PC-9 (cell line): Measurements from ENCODE around the gene GMPS. TPM values are rescaled to one million over a fixed set of nuclear protein-coding genes. Genes with fewer than 3 reads are reported as not detected.

Experiments used
- BruUV-seq: library from RNA; stranded (reverse); fragments of 400-500 nt; replicated peaks from 2 replicates; lab custom pipeline; 2021; lab: Mats Ljungman, UMichigan
- CTCF ChIA-PET: fragments of 300-600 bp; sonication (Branson Sonifier 250); formaldehyde crosslinking; loops from one replicate; lab custom pipeline; 2022; ENCODE audit warnings: antibody characterized with exemption; lab: Charles Lee
- POLR2A ChIA-PET: fragments of 300-600 bp; sonication (Branson Sonifier 250); formaldehyde crosslinking; loops from one replicate; lab custom pipeline; 2022; ENCODE audit warnings: antibody characterized with exemption; ENCODE audit not compliant: unreplicated experiment; lab: Charles Lee
- DNase-seq, 2 experiments: peaks; one replicate each; pipeline versions ENCODE4 v3.0.0 to v3.0.0-alpha.2; 2015 to 2022; ENCODE audit warnings: mixed read lengths in 1 of 2
- H2AFZ ChIP-seq: fragments of 200-600 bp; sonication (generic); 2 replicates; pipeline ENCODE4 v1.8.1; 2017; ENCODE audit warnings: antibody characterized with exemption
- H3F3A ChIP-seq: fragments of 200-600 bp; sonication (generic); 2 replicates; pipeline ENCODE4 v1.8.1; 2017; ENCODE audit warnings: antibody characterized with exemption, mild to moderate bottlenecking, low read depth; ENCODE audit not compliant: insufficient read depth
- H3K27ac ChIP-seq: fragments of 200-600 bp; sonication (generic); 2 replicates; pipeline ENCODE4 v1.6.1; 2016; ENCODE audit warnings: mixed run types
- H3K27me3 ChIP-seq: fragments of 200-600 bp; sonication (generic); 2 replicates; pipeline ENCODE4 v1.6.1; 2016; ENCODE audit warnings: low read depth, mixed run types; ENCODE audit not compliant: insufficient read depth
- H3K36me3 ChIP-seq: fragments of 200-600 bp; sonication (generic); 2 replicates; pipeline ENCODE4 v1.6.1; 2016; ENCODE audit warnings: low read depth, mixed run types
- H3K4me1 ChIP-seq: fragments of 200-600 bp; sonication (generic); replicated peaks from 2 replicates; pipeline ENCODE4 v1.6.1; 2016; ENCODE audit warnings: mixed run types; ENCODE audit not compliant: insufficient read depth
- H3K4me2 ChIP-seq: fragments of 200-600 bp; sonication (generic); 2 replicates; pipeline ENCODE4 v1.6.1; 2017; ENCODE audit warnings: mixed run types
- H3K4me3 ChIP-seq: fragments of 200-600 bp; sonication (generic); 2 replicates; pipeline ENCODE4 v1.6.1; 2016; ENCODE audit warnings: mixed run types
- H3K79me2 ChIP-seq: fragments of 200-600 bp; sonication (generic); 2 replicates; pipeline ENCODE4 v1.6.1; 2017; ENCODE audit warnings: low read depth, mixed run types
- H3K9me2 ChIP-seq: fragments of 200-600 bp; sonication (generic); 2 replicates; pipeline ENCODE4 v1.8.1; 2017; ENCODE audit warnings: mild to moderate bottlenecking; ENCODE audit not compliant: insufficient read depth
- H3K9me3 ChIP-seq: fragments of 200-600 bp; sonication (generic); 2 replicates; pipeline ENCODE4 v1.8.1; 2016; ENCODE audit warnings: low read depth; ENCODE audit not compliant: insufficient read depth
- H4K20me1 ChIP-seq: fragments of 200-600 bp; sonication (generic); 2 replicates; pipeline ENCODE4 v1.8.1; 2017; ENCODE audit not compliant: insufficient read depth
- CTCF ChIP-seq: fragments of 200-600 bp; sonication (generic); conservative IDR thresholded peaks from 2 replicates; pipeline ENCODE4 v1.6.1; 2017; ENCODE audit warnings: mixed run types, antibody characterized with exemption, mild to moderate bottlenecking, moderate library complexity
- EZH2 ChIP-seq: fragments of 200-600 bp; sonication (generic); IDR thresholded peaks from 2 replicates; pipeline ENCODE4 v1.8.0; 2017; ENCODE audit warnings: antibody characterized with exemption, low read depth
- intact Hi-C: fragments of 100-400 bp; cut with micrococcal nuclease; formaldehyde crosslinking; loops from one replicate; pipeline ENCODE4 v1.10.0; 2022; ENCODE audit not compliant: unreplicated experiment
- total RNA-seq: library from RNA; stranded (reverse); gene quantifications from 2 replicates; pipeline ENCODE4 v1.2.3, GENCODE V29; 2021

The GMPS gene
- total RNA-seq, 1 experiment from 2014 or later: 139 TPM

- DNase-seq: no peak
- no peak overlapping the region for H3K4me3 ChIP-seq
- peaks cover 10% of the 10 kb centered on the region; the same call in 1 of the 2 replicates for H3K36me3 ChIP-seq
- peaks cover 41% of the 10 kb centered on the region for H4K20me1 ChIP-seq
- H3K27ac ChIP-seq: no peak overlapping the region
- no peak for TF ChIP-seq CTCF
- peaks cover 9% of the 10 kb centered on the region; the same call in 1 of the 2 replicates for H3F3A ChIP-seq
- ChIA-PET CTCF (no interaction called here), POLR2A (no interaction called here)
- no peaks in the 10 kb centered on the region for H3K4me1 ChIP-seq
- H3K9me2 ChIP-seq: no peaks in the 10 kb centered on the region
- intact Hi-C loops: no loop called here
- H3K4me2 ChIP-seq: no peak overlapping the region
- no peak overlapping the region for H2AFZ ChIP-seq
- peaks cover 82% of the 10 kb centered on the region for H3K79me2 ChIP-seq
- H3K27me3 ChIP-seq: no peaks in the 10 kb centered on the region
- H3K9me3 ChIP-seq: no peaks in the 10 kb centered on the region
- no TSS peak for BruUV-seq
Measured at GRCh38 chr3:155890671-155891190, 20.3 kb downstream of the GMPS start.

GRCh38 chr3:155891321-155891720 lies 20.9 kb downstream of the GMPS start:
- TF ChIP-seq CTCF (no peak), EZH2 (no peak)
- intact Hi-C loops: no loop called here
- ChIA-PET CTCF (interaction anchor here (0.7 kb wide), 1 partner anchor 261 kb away, joined by 8 read pairs; no protein-coding TSS in a partner anchor), POLR2A (no interaction called here)
- H3K9me2 ChIP-seq: no peaks in the 10 kb centered on the region
- peaks cover 80% of the 10 kb centered on the region for H3K79me2 ChIP-seq
- no peak for DNase-seq
- no TSS peak for BruUV-seq
- no peaks in the 10 kb centered on the region for H3K9me3 ChIP-seq
- no peaks in the 10 kb centered on the region for H3K27me3 ChIP-seq
- peaks cover 9% of the 10 kb centered on the region; the same call in 1 of the 2 replicates for H3F3A ChIP-seq
- H4K20me1 ChIP-seq: peaks cover 39% of the 10 kb centered on the region
- no peak overlapping the region for H3K4me2 ChIP-seq
- H3K27ac ChIP-seq: no peak overlapping the region
- H2AFZ ChIP-seq: no peak overlapping the region
- H3K36me3 ChIP-seq: peaks cover 10% of the 10 kb centered on the region; the same call in 1 of the 2 replicates
- H3K4me1 ChIP-seq: no peaks in the 10 kb centered on the region
- H3K4me3 ChIP-seq: no peak overlapping the region

GRCh38 chr3:155895379-155895900 lies 25.0 kb downstream of the GMPS start:
- no peaks in the 10 kb centered on the region for H3K9me2 ChIP-seq
- H3K4me2 ChIP-seq: no peak overlapping the region
- peaks cover 9% of the 10 kb centered on the region; the same call in 1 of the 2 replicates for H3F3A ChIP-seq
- H3K27ac ChIP-seq: no peak overlapping the region
- POLR2A ChIA-PET: interaction anchor here (0.7 kb wide), 1 partner anchor 26 kb away, joined by 6 read pairs; no protein-coding TSS in a partner anchor
- no peaks in the 10 kb centered on the region for H3K9me3 ChIP-seq
- H4K20me1 ChIP-seq: peaks cover 16% of the 10 kb centered on the region
- H3K4me1 ChIP-seq: no peaks in the 10 kb centered on the region
- H3K36me3 ChIP-seq: peaks cover 26% of the 10 kb centered on the region
- no TSS peak for BruUV-seq
- no peak overlapping the region for H2AFZ ChIP-seq
- no peak for DNase-seq
- intact Hi-C loops: no loop called here
- CTCF ChIA-PET: interaction anchor here (0.5 kb wide), 1 partner anchor 41 kb away, joined by 3 read pairs; no protein-coding TSS in a partner anchor
- TF ChIP-seq CTCF (no peak), EZH2 (no peak)
- no peak overlapping the region for H3K4me3 ChIP-seq
- H3K79me2 ChIP-seq: peaks cover 40% of the 10 kb centered on the region
- H3K27me3 ChIP-seq: no peaks in the 10 kb centered on the region
